Adrenal gland (tissue), 5 donors: ENCODE results near the gene PDC.

Experiments
- POLR2A ChIP-seq, 2 donors: fragments of 450-650 bp; IDR thresholded peaks; one replicate each; pipeline ENCODE4 v1.6.1; 2017; ENCODE audit warnings: antibody characterized with exemption in 2 of 2, mild to moderate bottlenecking in 2 of 2, moderate library complexity in 1 of 2
- TF ChIP-seq, protein P1 (sequence below), 6 experiments: fragments of 450-650 bp in 4 of 6; fragments of 200-600 bp in 2 of 6; sonication (generic) in 1 of 6; IDR thresholded peaks; 1 replicate in 5 of 6; 2 replicates in 1 of 6; pipeline versions ENCODE4 v1.5.1 to v1.8.0; 2016 to 2021; ENCODE audit warnings: antibody characterized with exemption in 6 of 6, mild to moderate bottlenecking in 2 of 6, moderate library complexity in 1 of 6
- donor health status: DM: no; HTN: no; CAD: no.

- TF ChIP-seq, protein P1, sequence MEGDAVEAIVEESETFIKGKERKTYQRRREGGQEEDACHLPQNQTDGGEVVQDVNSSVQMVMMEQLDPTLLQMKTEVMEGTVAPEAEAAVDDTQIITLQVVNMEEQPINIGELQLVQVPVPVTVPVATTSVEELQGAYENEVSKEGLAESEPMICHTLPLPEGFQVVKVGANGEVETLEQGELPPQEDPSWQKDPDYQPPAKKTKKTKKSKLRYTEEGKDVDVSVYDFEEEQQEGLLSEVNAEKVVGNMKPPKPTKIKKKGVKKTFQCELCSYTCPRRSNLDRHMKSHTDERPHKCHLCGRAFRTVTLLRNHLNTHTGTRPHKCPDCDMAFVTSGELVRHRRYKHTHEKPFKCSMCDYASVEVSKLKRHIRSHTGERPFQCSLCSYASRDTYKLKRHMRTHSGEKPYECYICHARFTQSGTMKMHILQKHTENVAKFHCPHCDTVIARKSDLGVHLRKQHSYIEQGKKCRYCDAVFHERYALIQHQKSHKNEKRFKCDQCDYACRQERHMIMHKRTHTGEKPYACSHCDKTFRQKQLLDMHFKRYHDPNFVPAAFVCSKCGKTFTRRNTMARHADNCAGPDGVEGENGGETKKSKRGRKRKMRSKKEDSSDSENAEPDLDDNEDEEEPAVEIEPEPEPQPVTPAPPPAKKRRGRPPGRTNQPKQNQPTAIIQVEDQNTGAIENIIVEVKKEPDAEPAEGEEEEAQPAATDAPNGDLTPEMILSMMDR (IDR thresholded peaks at IDR 0.05): no peak
- TF ChIP-seq POLR2A (IDR thresholded peaks at IDR 0.05): no peak
These were observed 26.2 kb upstream of the PDC start for GRCh38 chr1:186487163-186487562.
